Mucosa of stomach (tissue), 1 donor: Measurements from ENCODE around the gene ZNF593.

Experiments used
- H3K27me3 ChIP-seq: one replicate; pipeline ENCODE4 v1.7.0; 2013; ENCODE audit warnings: mild to moderate bottlenecking, low read length; ENCODE audit not compliant: control insufficient read depth, insufficient read depth
- H3K36me3 ChIP-seq: one replicate; pipeline ENCODE4 v1.7.0; 2013; ENCODE audit warnings: low read length; ENCODE audit not compliant: control insufficient read depth, insufficient read depth
- H3K4me1 ChIP-seq: one replicate; pipeline ENCODE4 v1.7.0; 2013; ENCODE audit warnings: mild to moderate bottlenecking, low read length; ENCODE audit not compliant: control insufficient read depth, insufficient read depth
- H3K4me3 ChIP-seq: one replicate; pipeline ENCODE4 v1.7.0; 2013; ENCODE audit warnings: low read length
- H3K9ac ChIP-seq: one replicate; pipeline ENCODE4 v1.7.0; 2013; ENCODE audit warnings: mild to moderate bottlenecking, low read length, moderate library complexity
- H3K9me3 ChIP-seq: one replicate; pipeline ENCODE4 v1.7.0; 2013; ENCODE audit warnings: mild to moderate bottlenecking, low read length, moderate library complexity; ENCODE audit not compliant: control insufficient read depth
- donor health status: Pancreatic carcinoma.

The ZNF593 gene

DNA sequence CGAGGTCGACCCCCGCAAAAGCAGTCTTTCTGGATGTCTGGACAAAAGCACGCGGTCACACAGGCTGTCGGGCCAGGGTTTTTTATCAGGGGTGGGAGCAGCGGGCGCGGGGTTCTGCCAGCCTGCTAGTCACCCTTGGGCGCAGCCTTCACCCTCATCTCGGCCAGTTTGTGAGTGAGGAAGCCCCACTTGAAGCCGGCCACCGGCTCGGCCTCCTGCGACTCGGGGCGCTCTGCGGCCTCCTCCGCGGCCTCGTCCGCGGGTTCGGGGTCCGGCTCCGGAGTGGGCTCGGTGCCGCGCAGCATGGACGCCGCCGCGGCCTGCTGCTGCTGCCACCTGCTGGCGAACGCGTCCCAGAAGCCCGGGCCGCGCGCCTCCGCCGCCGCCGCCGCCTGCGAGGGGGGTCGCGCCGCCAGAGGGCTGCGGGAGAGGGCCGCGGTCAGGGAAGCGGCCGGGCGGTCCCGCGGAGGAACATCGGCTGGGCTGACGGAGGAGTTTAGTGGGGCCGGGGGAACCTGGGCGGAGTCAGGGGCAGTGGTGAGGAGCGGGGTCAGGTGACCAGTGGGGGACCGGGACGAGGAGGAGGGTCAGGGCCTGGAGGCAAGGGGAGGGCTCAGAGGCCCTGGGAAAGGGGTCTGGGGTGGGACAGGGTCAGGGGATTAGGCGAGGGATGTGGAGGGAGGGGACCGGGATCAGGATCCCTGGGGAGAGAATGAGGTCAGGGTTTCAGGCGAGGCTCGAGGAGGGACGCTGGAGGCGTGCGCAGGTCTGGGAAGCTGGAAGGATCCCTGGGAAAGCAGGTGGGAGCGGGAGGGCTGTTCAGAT, 5.5 kb upstream of the ZNF593 start:
- peak overlapping the region; percentile 34 for H3K9ac ChIP-seq
- H3K27me3 ChIP-seq: peaks cover 39% of the 10 kb centered on the region
- H3K4me1 ChIP-seq: peaks cover 20% of the 10 kb centered on the region
- no peaks in the 10 kb centered on the region for H3K36me3 ChIP-seq
- H3K9me3 ChIP-seq: no peaks in the 10 kb centered on the region
- no peak overlapping the region for H3K4me3 ChIP-seq

DNA sequence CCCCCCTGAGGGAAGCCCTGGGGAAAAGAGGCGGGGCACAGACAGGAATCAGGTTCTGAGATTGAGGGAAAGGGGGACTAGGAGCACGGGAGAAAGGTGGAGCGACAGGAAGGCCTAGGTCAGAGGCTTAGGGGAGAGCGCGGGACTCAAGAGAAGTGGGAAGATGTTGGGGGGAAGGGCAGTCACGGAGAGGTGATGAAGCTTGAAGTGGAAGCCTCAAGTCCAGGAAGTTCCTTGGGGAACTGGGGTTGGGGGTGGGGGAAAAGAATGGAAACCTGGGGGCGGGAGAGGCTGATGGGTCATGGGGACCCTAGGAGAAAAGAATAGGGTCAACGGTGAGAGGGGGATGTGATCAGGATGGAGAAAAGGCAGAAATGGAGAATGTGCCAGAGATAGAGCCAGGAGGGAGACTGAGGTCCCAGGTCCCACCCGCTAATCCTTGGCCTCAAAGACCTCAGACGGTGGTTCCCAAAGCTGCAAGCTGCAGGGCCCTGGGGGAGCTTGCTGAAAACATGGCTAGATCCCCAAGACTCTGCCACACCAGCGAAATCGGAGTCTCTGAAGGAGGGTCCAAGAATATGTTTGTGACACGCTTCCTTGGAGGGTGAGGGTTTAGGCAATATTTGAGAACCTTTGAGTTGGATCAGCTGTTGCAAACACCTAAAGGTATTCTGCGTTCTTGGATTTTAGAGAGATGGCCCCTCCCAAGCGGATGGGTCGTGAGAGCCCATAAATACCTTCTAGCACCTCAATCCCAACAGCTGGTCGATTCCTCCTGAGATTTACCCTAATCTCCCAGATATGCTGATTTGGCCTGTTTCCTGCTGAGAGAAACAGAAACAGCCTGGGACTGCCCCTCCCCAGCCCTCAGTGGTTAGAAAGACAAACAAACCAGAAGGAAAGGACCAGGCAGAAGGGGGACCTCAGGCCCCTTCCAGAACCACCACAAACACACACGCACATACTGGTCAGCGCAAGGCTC, 4.6 kb upstream of the ZNF593 start:
- Histone ChIP-seq H3K4me3 (no peak overlapping the region), H3K4me1 (peaks cover 20% of the 10 kb centered on the region), H3K36me3 (no peaks in the 10 kb centered on the region), H3K9me3 (no peaks in the 10 kb centered on the region), H3K27me3 (peaks cover 36% of the 10 kb centered on the region), H3K9ac (no peak overlapping the region)

DNA sequence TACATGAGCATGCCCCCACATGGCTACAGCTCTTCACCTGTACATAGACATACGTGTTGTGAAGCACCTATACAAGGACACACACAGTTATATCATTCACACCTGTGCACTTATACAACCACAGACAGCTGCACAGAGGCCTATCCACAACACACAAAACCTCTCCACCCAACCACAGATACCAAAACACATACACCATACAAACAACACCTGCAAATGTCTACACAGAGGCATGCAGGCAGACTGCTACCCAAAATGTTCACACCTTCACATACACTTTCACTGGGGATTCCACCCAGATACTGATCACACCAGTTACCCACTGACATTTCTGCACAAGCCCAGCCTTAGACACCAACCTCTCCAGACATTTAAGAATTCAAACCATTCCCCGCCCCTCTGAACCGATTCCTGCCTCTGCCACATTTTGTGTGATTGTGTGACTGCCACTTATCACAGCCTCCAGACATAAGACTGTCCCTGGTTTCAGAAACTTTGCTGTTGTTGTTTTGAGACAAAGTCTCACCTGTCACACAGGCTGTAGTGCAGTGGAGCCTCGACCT, 2.9 kb upstream of the ZNF593 start:
- Histone ChIP-seq H3K4me3 (no peak overlapping the region), H3K36me3 (no peaks in the 10 kb centered on the region), H3K4me1 (peaks cover 12% of the 10 kb centered on the region)

DNA sequence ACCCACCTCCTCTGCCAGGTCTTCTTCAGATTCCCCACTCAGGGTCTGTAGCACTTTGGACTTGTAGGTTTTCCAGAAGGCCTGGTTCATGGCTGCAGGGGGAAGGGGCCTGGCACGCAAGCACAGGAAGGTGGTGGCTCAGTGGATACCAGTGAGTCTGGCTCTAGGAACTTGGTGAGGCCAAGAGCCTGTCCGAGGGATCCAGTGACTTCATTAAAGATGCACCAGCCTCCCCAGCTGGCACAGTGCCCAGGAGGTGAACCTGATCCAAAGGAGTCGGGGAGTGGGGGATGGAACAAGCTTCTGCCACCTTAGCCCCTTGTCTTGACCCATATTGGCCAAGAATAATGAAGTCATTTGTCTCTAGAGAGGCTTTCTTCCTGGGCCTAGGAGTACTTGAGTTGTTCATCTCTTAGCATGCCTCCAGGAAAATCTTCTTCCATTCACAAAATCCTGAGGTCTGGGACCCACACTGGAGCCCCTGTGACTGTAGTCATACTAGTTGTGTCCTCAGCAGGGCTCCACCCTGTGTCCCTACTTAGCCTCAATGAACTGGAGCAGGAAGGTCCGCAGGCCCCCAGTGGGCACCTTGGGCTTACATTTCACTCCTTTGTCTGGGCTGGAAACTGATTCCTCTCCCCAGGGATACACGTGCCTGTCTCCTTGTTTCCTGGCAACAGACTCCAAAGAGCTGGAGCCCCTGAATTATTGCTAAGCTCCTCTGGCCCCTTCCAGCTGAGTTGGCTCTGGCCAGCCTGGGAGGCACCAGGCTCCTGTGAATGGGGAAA, 1.1 kb upstream of the ZNF593 start, which contains the start of gene C1orf232:
Gene C1orf232, minus strand, starts transcription at position 554 of the 788 bp plus-strand sequence. Its CDS starts 464 bp downstream, at position 90.
- no peaks in the 10 kb centered on the region for H3K9me3 ChIP-seq
- H3K4me3 ChIP-seq: peak within 1 kb of the TSS; percentile 86
- H3K27me3 ChIP-seq: peaks cover 13% of the 10 kb centered on the region
- H3K9ac ChIP-seq: peak within 1 kb of the TSS; percentile 94
- no peaks in the 10 kb centered on the region for H3K36me3 ChIP-seq
- H3K4me1 ChIP-seq: peaks cover 5% of the 10 kb centered on the region

More for the DNA sequence above, 2.9 kb upstream of the ZNF593 start:
- Histone ChIP-seq H3K9ac (no peak overlapping the region), H3K9me3 (no peaks in the 10 kb centered on the region), H3K27me3 (peaks cover 22% of the 10 kb centered on the region)

DNA sequence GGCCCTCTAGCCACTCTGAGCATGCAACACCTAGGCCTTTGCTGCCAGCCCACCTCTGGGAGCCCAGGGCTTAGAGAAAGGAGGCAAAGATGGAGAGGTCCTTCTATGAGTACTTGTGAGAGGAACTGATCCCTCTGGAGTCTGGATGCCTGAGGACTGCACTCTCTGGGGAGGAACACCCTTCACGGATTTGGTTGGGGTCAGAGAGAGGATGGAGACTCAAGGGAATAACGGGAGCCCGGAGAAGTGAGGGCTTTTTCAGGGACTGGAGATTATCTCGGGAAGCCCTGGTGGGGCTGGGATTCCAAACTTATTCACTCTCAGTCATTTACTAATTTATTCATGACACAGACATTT, 532 bp upstream of the ZNF593 start:
- H3K9me3 ChIP-seq: no peaks in the 10 kb centered on the region
- no peaks in the 10 kb centered on the region for H3K36me3 ChIP-seq
- H3K4me1 ChIP-seq: peaks cover 5% of the 10 kb centered on the region
- no peak overlapping the region for H3K4me3 ChIP-seq
- H3K27me3 ChIP-seq: peaks cover 13% of the 10 kb centered on the region
- peak overlapping the region; percentile 94 for H3K9ac ChIP-seq

DNA sequence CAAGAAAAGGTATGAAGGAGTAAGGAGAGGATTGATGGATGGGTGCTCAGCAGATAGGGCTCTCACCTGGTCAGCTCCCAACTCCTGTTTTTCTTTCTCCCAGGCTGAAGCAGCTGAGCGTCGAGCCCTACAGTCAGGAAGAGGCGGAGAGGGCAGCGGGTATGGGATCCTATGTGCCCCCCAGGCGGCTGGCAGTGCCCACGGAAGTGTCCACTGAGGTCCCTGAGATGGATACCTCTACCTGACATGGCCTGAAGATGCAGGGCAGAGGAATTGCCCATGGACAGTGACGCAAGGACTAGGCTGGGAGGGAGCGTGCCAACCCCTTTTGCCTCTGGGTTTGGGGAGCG, 739 bp downstream of the ZNF593 start:
- peaks cover 4% of the 10 kb centered on the region for H3K27me3 ChIP-seq
- H3K36me3 ChIP-seq: no peaks in the 10 kb centered on the region
- no peaks in the 10 kb centered on the region for H3K4me1 ChIP-seq
- H3K9ac ChIP-seq: peak overlapping the region; percentile 94
- H3K9me3 ChIP-seq: no peaks in the 10 kb centered on the region
- H3K4me3 ChIP-seq: peak overlapping the region; percentile 86

DNA sequence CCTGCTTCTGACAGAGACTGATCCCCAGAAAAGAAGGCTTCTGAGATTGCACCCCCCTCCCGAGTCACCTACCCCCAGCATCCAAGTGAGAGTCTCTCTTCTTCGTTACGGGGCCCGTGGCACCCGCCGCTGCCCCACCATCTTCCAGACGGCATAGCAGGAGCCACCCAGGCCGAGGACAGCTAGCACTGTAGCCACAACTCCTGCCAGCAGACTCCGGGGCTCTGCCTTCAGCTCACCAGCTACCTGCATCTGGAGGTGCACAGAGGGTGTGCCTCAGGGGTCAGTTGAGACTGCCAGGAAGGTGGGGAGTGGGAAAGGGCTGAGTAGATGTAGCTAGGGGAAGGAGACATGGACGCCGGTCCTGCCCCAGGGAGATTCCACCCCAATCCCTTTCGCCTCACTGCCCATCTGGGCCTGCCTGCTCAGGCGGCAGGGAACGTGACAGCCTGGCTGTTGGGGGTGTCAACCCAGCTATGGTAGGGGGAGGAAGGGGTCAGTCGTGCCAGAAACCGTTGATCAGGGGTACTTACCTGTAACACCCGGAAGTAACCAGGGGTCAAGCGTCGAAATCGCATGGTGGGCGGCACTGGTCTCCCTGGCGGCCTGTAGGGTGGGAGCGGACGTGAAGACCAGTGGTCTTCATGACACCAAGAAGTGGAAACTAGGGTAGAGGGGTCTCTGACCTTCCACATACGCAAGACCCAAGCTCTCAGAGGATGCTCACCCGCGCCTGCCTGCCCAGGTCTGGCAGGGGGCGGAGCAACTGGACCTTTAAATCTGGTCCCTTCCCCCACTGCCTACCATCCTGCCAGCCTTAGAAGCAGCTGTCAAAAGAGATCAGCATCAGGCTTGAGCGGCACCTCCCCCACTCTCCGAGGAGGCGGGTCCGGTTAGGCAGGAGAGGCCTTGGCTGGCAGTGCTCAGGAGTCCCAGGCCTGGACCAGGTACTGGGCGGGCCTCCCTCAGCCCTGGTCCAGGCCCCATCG, 1.7 kb downstream of the ZNF593 start, which contains the start of gene ZNF593OS:
Gene ZNF593OS, minus strand, starts transcription at position 749 of the 989 bp plus-strand sequence. Its CDS starts 171 bp downstream, at position 578.
- H3K36me3 ChIP-seq: no peaks in the 10 kb centered on the region
- H3K27me3 ChIP-seq: no peaks in the 10 kb centered on the region
- no peaks in the 10 kb centered on the region for H3K4me1 ChIP-seq
- H3K4me3 ChIP-seq: no peak within 1 kb of the TSS
- H3K9me3 ChIP-seq: no peaks in the 10 kb centered on the region
- peak within 1 kb of the TSS; percentile 94 for H3K9ac ChIP-seq

DNA sequence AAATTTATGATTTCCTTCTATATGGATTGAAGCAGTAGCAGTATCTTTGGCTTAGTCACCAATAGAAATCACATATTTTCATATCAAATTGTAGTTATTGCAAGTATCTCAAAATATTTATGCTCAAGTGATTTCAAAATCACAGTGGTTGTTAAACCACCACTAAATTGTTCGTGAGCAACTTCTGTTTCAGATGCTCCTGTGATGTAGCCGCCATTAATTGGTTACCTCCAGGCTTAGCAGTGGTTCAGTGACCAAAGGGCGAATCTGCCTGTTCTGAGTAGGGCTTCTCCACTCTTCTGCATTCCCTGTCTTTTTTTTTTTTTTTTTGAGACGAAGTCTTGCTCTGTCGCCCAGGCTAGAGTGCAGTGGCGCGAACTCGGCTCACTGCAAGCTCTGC, 5.6 kb downstream of the ZNF593 start:
- no peak overlapping the region for H3K4me3 ChIP-seq
- peaks cover 11% of the 10 kb centered on the region for H3K4me1 ChIP-seq
- H3K27me3 ChIP-seq: no peaks in the 10 kb centered on the region
- H3K9ac ChIP-seq: no peak overlapping the region
- no peaks in the 10 kb centered on the region for H3K36me3 ChIP-seq
- no peaks in the 10 kb centered on the region for H3K9me3 ChIP-seq

DNA sequence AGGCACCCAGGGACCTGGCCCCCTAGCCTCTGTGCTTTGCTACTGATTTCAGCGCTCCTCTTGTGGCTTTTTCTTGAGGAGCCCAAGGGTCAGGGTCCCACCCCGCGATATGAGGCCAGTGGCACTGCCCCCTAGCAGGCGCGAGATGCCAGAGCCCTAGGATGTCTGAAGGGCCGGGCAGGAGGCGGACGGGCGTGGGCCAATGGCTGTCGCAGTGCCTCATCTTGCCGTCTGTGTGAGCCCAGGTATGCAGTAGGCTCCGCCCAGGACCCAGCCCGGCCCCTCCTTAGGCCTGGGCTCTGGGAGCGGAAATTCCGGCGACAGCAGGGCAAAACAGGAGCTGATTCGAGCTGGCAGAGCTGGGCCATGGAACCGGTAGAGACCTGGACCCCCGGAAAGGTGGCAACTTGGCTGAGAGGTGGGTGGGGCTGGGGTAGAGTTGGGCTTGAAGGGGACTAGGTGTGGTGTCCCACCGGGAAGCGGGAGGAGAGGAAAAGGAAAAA, 7.5 kb downstream of the ZNF593 start, which contains the start of gene CNKSR1:
Gene CNKSR1, plus strand, starts transcription at position 310 of the 503 bp plus-strand sequence. Its CDS starts 57 bp downstream, at position 367.
- Histone ChIP-seq H3K4me1 (peaks cover 11% of the 10 kb centered on the region), H3K9me3 (no peaks in the 10 kb centered on the region), H3K36me3 (no peaks in the 10 kb centered on the region), H3K27me3 (no peaks in the 10 kb centered on the region), H3K4me3 (peak within 1 kb of the TSS; percentile 77), H3K9ac (peak within 1 kb of the TSS; percentile 92)

DNA sequence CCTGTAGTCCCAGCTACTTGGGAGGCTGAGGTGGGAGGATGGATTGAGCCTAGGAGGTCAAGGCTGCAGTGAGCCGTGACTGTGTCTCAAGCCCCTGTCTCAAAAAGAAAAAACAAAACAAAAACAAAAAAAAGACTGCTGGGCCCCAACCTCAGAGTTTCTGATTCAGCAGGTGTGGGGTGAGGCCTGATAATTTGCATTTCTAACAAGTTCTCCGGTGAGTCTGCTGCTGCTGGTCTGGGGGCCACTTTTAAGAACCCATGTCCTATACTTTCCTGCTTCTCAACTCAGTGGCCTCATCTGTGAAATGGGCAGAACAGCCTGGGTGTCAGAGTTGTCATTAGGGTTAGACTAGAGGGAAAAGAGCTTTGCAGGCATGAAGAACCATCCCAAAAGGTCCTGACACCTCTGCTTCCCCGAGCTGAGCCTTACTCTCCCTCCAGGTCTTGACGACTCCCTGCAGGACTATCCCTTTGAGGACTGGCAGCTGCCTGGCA, 10.3 kb downstream of the ZNF593 start:
- H3K36me3 ChIP-seq: no peaks in the 10 kb centered on the region
- no peaks in the 10 kb centered on the region for H3K27me3 ChIP-seq
- no peaks in the 10 kb centered on the region for H3K9me3 ChIP-seq
- H3K4me1 ChIP-seq: peaks cover 11% of the 10 kb centered on the region
- H3K4me3 ChIP-seq: no peak overlapping the region
- no peak overlapping the region for H3K9ac ChIP-seq
